ENCODE measurements around the gene NT5C1A. TPM values are rescaled to one million over a fixed set of nuclear protein-coding genes. Genes with fewer than 3 reads are reported as not detected.

NT5C1A gene
- total RNA-seq, 1 donor from 2014 or later, result not detected

DNA sequence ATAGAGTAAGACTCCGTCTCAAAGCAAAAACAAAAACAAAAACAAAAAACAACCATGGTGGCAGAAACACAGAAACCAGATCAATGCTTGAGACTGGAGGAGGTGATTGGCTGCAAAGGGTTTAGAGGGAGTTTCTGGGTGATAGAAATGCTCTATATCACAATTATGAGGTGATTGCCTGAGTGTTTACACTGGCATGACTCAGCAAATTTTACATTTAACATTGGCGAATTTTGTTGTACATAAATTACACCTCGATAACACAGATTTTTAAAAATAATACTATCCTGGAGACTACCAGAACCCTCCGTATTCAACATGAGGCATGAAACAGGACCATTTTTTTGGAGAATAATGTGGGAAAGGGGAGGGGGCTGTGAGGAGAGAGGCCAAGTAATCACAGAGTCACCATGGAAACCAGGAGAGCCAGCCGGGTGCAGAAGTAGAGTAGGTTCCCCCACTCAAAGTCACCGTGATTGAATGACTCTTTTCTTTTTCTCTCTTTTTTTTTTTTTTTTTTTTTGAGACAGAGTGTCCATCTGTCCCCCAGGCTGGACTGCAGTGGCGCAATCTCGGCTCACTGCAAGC, 56.7 kb downstream of the NT5C1A start:
- H3K36me3 Mint-ChIP-seq (ENCODE audit: low read depth, unreplicated experiment), result no peaks in the 10 kb centered on the region
- no peak for DNase-seq (ENCODE audit: low spot score)
- H3K27ac Mint-ChIP-seq (ENCODE audit: unreplicated experiment), result no peak overlapping the region
- no peak for TF ChIP-seq CTCF (IDR thresholded peaks at IDR 0.05; ENCODE audit: unreplicated experiment)
- no peaks in the 10 kb centered on the region for H3K4me1 Mint-ChIP-seq (ENCODE audit: unreplicated experiment)
- H3K4me3 Mint-ChIP-seq (ENCODE audit: unreplicated experiment), result no peak overlapping the region
- H3K27me3 Mint-ChIP-seq (ENCODE audit: unreplicated experiment), result peaks cover 2% of the 10 kb centered on the region
- H3K9me3 Mint-ChIP-seq (ENCODE audit: unreplicated experiment), result no peaks in the 10 kb centered on the region

- Mint-ChIP-seq H3K4me3 (ENCODE audit: unreplicated experiment) (no peak overlapping the region), H3K27me3 (ENCODE audit: unreplicated experiment) (peaks cover 2% of the 10 kb centered on the region), H3K9me3 (ENCODE audit: unreplicated experiment) (no peaks in the 10 kb centered on the region), H3K36me3 (ENCODE audit: low read depth, unreplicated experiment) (no peaks in the 10 kb centered on the region), H3K4me1 (ENCODE audit: unreplicated experiment) (no peaks in the 10 kb centered on the region), H3K27ac (ENCODE audit: unreplicated experiment) (no peak overlapping the region)
- DNase-seq (ENCODE audit: low spot score), result no peak
- no peak for TF ChIP-seq CTCF (IDR thresholded peaks at IDR 0.05; ENCODE audit: unreplicated experiment)
These were observed 57.4 kb downstream of the NT5C1A start for GRCh38 chr1:39614488-39614887.

GRCh38 chr1:39613250-39613649, 58.7 kb downstream of the NT5C1A start:
- H3K27me3 Mint-ChIP-seq (ENCODE audit: unreplicated experiment), result peaks cover 4% of the 10 kb centered on the region

DNA sequence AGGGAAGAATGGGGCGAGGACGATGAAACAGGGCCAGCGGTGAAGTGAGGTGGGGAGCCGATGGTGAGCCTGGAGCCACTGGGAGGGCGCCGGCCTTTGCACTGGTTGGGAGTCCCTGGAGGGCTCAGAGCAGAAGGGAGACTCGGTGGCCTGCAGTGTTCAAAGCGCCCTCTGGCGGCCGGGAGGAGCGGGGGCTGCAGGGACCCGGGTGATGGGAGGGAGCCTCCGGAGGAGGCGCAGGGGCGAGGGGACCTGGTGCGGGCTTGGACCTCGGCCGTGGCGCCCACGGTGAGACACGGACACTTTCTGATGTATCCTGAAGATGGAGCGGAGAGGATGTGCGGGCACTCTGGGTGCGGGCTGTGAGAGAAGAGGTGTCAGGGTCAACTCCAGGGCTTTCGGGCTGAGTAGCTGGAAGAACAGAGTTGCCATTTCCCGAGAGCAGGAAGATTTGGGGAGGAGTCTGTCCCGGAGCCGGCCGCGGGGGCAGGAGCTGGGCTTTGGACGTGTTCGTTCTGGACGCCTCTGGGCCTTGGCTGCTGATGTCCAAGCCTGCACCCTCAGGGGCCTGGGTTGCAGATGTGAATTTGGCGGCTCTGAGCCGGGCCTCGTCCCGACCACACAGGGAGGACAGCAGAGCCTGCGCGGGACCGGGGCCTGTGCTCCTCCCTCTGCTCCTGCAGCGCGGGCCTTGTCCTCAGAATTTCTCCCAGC, 62.1 kb downstream of the NT5C1A start:
- no peak overlapping the region for H3K27ac Mint-ChIP-seq (ENCODE audit: unreplicated experiment)
- no peaks in the 10 kb centered on the region for H3K4me1 Mint-ChIP-seq (ENCODE audit: unreplicated experiment)
- H3K9me3 Mint-ChIP-seq (ENCODE audit: unreplicated experiment), result no peaks in the 10 kb centered on the region
- H3K36me3 Mint-ChIP-seq (ENCODE audit: low read depth, unreplicated experiment), result no peaks in the 10 kb centered on the region
- peaks cover 2% of the 10 kb centered on the region for H3K27me3 Mint-ChIP-seq (ENCODE audit: unreplicated experiment)
- DNase-seq (ENCODE audit: low spot score), result peak; percentile 82
- TF ChIP-seq CTCF (IDR thresholded peaks at IDR 0.05; ENCODE audit: unreplicated experiment), result peak; percentile 71
- H3K4me3 Mint-ChIP-seq (ENCODE audit: unreplicated experiment), result peak overlapping the region; percentile 81

More at GRCh38 chr1:39613250-39613649, 58.7 kb downstream of the NT5C1A start:
- Mint-ChIP-seq H3K4me1 (ENCODE audit: unreplicated experiment) (no peaks in the 10 kb centered on the region), H3K9me3 (ENCODE audit: unreplicated experiment) (no peaks in the 10 kb centered on the region), H3K36me3 (ENCODE audit: low read depth, unreplicated experiment) (no peaks in the 10 kb centered on the region), H3K4me3 (ENCODE audit: unreplicated experiment) (no peak overlapping the region), H3K27ac (ENCODE audit: unreplicated experiment) (no peak overlapping the region)
- TF ChIP-seq CTCF (IDR thresholded peaks at IDR 0.05; ENCODE audit: unreplicated experiment), result no peak
- DNase-seq (ENCODE audit: low spot score), result no peak

Other genes with a start within 250 kb of the NT5C1A start
- gene BMP8A, start 180.5 kb downstream of the NT5C1A start, total RNA-seq (ENCODE audit: unreplicated experiment), result not detected
- gene PABPC4, start 95.3 kb downstream of the NT5C1A start, total RNA-seq (ENCODE audit: unreplicated experiment), result 254 TPM
- gene HEYL, start 32.5 kb downstream of the NT5C1A start, total RNA-seq (ENCODE audit: unreplicated experiment), result 1.3 TPM
- not detected for gene HPCAL4, start 19.3 kb upstream of the NT5C1A start, total RNA-seq (ENCODE audit: unreplicated experiment)
- gene PPIE, start 66.8 kb upstream of the NT5C1A start, total RNA-seq (ENCODE audit: unreplicated experiment), result 38.1 TPM
- 0.36 TPM for gene OXCT2, start 99.2 kb upstream of the NT5C1A start, total RNA-seq (ENCODE audit: unreplicated experiment)
- 0.10 TPM for gene BMP8B, start 116.8 kb upstream of the NT5C1A start, total RNA-seq (ENCODE audit: unreplicated experiment)
- 16.1 TPM for gene TRIT1, start 211.4 kb upstream of the NT5C1A start, total RNA-seq (ENCODE audit: unreplicated experiment)
- 20.1 TPM for gene MYCL, start 229.8 kb upstream of the NT5C1A start, total RNA-seq (ENCODE audit: unreplicated experiment)

Measured in endothelial cell (in vitro differentiated cells).